Ectodermal cell (in vitro differentiated cells): ENCODE measurements around the gene PCDH12.

Experiments used
- H3K27ac ChIP-seq: 2 replicates; pipeline ENCODE4 v1.7.0; 2013; ENCODE audit warnings: mild to moderate bottlenecking, low read depth, low read length; ENCODE audit not compliant: insufficient read depth, poor library complexity, severe bottlenecking
- H3K27me3 ChIP-seq: 2 replicates; pipeline ENCODE4 v1.7.0; 2013; ENCODE audit warnings: mild to moderate bottlenecking, low read length; ENCODE audit not compliant: insufficient read depth, control insufficient read depth, poor library complexity, severe bottlenecking
- H3K36me3 ChIP-seq: one replicate; pipeline ENCODE4 v1.7.0; 2013; ENCODE audit warnings: low read length; ENCODE audit not compliant: control insufficient read depth, insufficient read depth
- H3K4me1 ChIP-seq: one replicate; pipeline ENCODE4 v1.7.0; 2013; ENCODE audit warnings: low read length; ENCODE audit not compliant: control insufficient read depth, insufficient read depth
- H3K4me3 ChIP-seq: 2 replicates; pipeline ENCODE4 v1.7.0; 2013; ENCODE audit warnings: low read depth, low read length, control low read depth; ENCODE audit not compliant: insufficient read depth
- H3K9me3 ChIP-seq: 2 replicates; pipeline ENCODE4 v1.7.0; 2013; ENCODE audit warnings: mild to moderate bottlenecking, low read length, moderate library complexity; ENCODE audit not compliant: control insufficient read depth
- WGBS, 2 experiments: methylation state at CpG; one replicate each; pipeline ENCODE4 v1.1.7; 2013; ENCODE audit warnings: missing lambda C conversion rate in 2 of 2; 5-methylcytosine and 5-hydroxymethylcytosine counted together

The PCDH12 gene

DNA sequence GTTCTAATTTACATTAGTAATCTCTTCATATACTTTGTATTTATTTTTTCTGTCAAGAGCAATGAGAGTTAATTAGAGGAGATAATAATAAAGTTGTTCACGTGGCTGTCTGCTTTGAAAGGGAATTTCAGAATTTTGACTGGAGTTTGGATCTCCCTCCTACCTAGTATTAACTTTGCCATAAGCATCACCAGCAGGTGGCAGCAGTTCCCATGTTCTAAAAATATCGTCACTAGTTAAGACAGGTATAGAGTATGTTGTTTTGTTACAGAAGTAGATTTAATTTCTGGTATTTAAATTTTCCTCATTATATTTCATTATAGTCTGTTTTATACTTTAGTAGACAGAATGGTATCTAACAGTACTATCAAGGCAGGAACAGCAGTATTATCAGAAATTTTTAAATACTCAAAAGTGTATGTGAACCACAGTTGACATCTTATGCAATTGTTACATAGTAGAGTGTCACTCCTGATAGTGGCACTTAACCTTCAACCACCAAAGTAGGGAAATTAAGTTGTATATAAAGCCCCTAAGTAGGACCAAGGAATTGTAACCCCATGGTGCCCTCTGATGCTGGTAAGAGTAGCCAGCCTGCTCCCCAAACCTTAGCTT, 34.5 kb upstream of the PCDH12 start:
- Histone ChIP-seq H3K9me3 (no peaks in the 10 kb centered on the region), H3K27me3 (no peaks in the 10 kb centered on the region), H3K4me3 (no peak overlapping the region), H3K27ac (no peak overlapping the region), H3K4me1 (no peaks in the 10 kb centered on the region), H3K36me3 (peaks cover 9% of the 10 kb centered on the region)
- WGBS, 2 experiments, result 38% methylated on average over 1 of the region's 2 CpGs; no CpG with 5 or more reads in 1 of the 2 experiments

- Histone ChIP-seq H3K27me3 (no peaks in the 10 kb centered on the region), H3K36me3 (peaks cover 27% of the 10 kb centered on the region), H3K4me1 (no peaks in the 10 kb centered on the region), H3K4me3 (no peak overlapping the region), H3K27ac (no peak overlapping the region), H3K9me3 (no peaks in the 10 kb centered on the region)
- WGBS, 2 experiments, result 0% methylated on average over 1 of the region's 1 CpG; no CpG with 5 or more reads in 1 of the 2 experiments
These were observed 31.7 kb upstream of the PCDH12 start for GRCh38 chr5:141989720-141990119.

- Histone ChIP-seq H3K27ac (no peak overlapping the region), H3K27me3 (no peaks in the 10 kb centered on the region), H3K4me3 (no peak overlapping the region), H3K4me1 (no peaks in the 10 kb centered on the region), H3K36me3 (peaks cover 34% of the 10 kb centered on the region), H3K9me3 (no peaks in the 10 kb centered on the region)
These were observed 28.1 kb upstream of the PCDH12 start for GRCh38 chr5:141986072-141986471.

DNA sequence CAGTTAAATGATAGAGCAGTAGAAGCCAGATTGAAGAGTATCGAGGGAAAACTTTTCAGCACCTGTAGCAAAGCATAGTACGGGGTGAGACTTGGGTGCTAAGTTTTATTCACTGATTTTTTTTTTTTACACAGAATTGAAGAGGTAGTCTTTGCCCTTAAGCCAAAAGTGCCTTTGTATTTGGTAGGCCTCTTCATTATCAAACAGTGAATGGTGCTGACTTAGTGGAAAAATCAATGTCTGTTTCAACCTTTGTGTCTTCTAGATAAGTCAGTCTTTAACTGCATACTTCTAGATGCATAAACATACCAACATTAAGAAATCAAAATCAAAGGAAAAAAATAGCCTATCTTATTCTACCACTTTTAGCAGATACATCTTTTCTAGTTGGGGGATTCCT, 24.6 kb upstream of the PCDH12 start:
- H3K36me3 ChIP-seq, result peaks cover 49% of the 10 kb centered on the region
- no peaks in the 10 kb centered on the region for H3K27me3 ChIP-seq
- H3K9me3 ChIP-seq, result no peaks in the 10 kb centered on the region
- no peak overlapping the region for H3K4me3 ChIP-seq
- WGBS, 2 experiments, result 48 to 53% methylated on average over 2 of the region's 2 CpGs
- no peaks in the 10 kb centered on the region for H3K4me1 ChIP-seq
- H3K27ac ChIP-seq, result no peak overlapping the region

- Histone ChIP-seq H3K4me3 (no peak overlapping the region), H3K9me3 (no peaks in the 10 kb centered on the region), H3K27ac (no peak overlapping the region), H3K36me3 (peaks cover 32% of the 10 kb centered on the region), H3K4me1 (no peaks in the 10 kb centered on the region), H3K27me3 (no peaks in the 10 kb centered on the region)
These were observed 20.4 kb upstream of the PCDH12 start for GRCh38 chr5:141978389-141978788.

DNA sequence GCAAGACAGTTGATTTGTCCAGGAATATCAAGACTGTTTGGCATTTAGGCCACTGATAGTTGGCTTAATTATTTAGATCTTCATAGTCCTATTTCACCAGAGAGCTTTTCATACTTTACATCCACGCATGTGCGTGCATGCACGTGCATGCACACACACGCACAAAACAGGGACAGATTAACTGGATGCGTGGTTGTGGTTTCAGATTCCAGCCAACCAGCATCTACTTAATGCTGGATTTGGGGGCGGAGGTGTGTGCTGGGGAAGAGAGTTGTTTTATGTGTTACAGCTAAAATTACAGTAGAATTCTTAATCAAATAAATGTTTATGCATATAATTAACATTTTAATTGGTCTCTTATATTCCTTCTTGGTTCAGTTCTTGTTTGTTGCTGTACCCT, 18.2 kb upstream of the PCDH12 start:
- no peaks in the 10 kb centered on the region for H3K27me3 ChIP-seq
- no peak overlapping the region for H3K27ac ChIP-seq
- WGBS, 2 experiments, result 89 to 99% methylated on average over 6 of the region's 6 CpGs
- H3K36me3 ChIP-seq, result peaks cover 23% of the 10 kb centered on the region
- no peaks in the 10 kb centered on the region for H3K4me1 ChIP-seq
- no peaks in the 10 kb centered on the region for H3K9me3 ChIP-seq
- no peak overlapping the region for H3K4me3 ChIP-seq

DNA sequence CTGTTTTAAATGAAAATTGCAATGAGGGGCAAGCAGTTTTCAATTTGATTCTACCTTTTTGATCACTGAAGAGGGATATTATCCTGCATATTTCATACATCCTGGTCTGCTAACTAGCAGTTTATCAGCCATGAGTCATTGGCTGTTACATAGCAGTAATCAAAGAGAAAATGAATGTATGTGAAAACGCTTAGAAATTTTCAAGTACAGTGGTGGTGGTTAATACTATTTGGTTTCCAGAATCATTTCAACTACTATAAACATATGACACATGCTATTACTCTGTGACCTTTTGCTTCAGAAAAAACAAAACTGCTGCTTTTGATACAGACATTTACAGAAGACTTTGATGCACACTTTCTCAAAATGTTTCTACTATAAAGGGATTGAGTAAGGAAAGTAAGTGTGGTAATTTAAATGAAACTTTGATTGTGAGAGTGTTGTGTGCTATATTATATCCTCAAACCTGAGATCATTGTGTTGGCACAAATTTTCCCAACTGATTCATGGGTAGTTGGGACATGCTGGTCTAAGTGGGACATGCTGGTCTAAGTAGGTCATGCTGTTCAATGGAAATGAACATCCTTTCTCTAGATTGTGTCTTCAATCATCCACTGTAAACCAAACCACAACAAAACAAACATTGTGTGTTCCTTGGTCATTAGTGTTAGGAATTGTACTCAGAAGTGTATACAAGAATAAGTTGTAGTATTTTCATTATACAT, 16.0 kb upstream of the PCDH12 start:
- H3K4me1 ChIP-seq, result peaks cover 3% of the 10 kb centered on the region
- no peak overlapping the region for H3K27ac ChIP-seq
- WGBS, 2 experiments, result no CpG with 5 or more reads among the region's 1 CpG
- H3K4me3 ChIP-seq, result no peak overlapping the region
- peaks cover 14% of the 10 kb centered on the region for H3K36me3 ChIP-seq
- H3K27me3 ChIP-seq, result no peaks in the 10 kb centered on the region
- no peaks in the 10 kb centered on the region for H3K9me3 ChIP-seq

DNA sequence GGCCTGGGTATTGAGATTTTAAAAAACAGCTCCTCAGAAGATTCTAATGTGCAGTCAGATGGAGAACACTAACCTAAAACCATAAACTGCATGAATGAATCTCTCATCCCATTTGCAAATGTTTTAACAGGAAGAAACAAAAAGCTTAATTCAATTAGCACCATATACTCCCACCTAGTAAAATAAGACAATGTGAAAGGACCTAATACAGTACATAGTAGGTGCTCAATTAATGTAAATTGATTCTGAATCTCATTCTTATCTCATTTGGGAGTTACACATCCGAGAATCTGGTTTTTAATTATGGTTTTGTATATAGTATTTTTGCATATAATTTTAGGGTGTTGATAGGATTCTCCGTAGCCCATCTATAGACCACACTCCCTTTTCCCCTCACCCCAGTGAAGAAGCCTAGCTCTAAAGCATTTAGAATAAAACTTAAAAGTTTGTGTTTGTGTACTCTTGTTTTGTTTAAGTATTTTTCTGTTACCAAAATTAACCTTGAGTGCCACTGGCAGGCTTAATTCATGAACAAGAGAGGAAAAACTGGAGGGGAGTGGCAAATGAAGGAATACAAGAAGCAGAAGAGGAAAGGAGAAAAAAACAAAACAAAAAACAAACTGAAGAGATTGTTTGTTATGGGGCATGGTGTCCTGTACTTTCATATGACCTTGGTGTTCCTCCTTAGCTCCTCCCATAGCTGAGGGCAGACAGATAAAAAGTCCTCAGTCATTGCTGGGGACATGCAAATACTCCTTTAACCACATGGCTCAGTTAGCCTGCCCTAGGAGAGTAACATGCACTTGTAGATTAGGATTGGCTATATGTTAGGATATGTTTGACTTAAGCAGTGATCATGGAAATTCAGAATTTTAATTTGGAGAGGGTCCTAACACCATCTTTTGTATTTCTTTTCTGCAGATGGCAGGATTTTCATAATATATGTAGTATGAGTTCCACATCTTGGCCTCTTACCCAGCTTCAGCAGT, 12.1 kb upstream of the PCDH12 start:
- Histone ChIP-seq H3K4me1 (peaks cover 3% of the 10 kb centered on the region), H3K27me3 (no peaks in the 10 kb centered on the region), H3K9me3 (no peaks in the 10 kb centered on the region), H3K27ac (no peak overlapping the region), H3K36me3 (peaks cover 8% of the 10 kb centered on the region), H3K4me3 (peak overlapping the region; percentile 84)
- WGBS, 2 experiments, result no CpG with 5 or more reads among the region's 2 CpGs

DNA sequence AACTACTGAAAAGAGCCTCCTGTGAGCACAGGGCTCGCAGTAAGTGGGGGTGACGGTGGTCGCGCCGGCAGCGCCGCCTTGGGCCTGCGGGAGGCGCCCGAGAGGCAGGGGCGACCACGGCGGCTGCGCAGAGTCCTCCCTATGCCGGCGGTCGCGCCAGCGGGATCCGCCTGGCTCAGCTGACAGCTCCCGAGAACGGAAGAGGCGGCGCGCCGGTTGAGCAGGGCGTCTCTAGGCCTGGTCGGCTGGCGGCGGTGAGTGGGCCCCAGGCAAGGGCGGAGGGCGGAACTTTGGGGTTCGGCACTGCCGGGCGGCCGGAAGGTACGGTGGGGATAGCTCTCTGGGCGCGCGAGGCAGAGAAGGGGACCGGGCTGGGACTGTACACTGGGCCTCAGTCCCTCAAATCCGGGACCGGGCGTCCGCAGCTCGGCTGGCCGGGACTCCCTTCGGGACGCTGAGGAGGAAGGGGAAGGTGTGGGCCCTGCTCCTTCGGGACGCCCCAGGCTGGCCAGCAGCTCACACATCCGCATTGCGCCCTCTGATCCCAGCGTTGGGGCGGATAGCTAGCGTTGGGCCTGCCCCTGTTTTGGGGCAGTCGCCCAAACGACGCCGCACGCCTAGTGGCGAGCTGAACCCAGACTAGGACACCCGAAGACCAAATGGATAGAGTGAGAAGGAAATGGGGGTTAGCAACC, 11.1 kb upstream of the PCDH12 start, which contains the start of gene RNF14:
RNF14 (plus strand) TSS at position 192 of the 695 bp plus-strand sequence. CDS start 4,484 bp downstream, outside the sequence.
- Histone ChIP-seq H3K9me3 (no peaks in the 10 kb centered on the region), H3K4me3 (peak within 1 kb of the TSS; percentile 84), H3K27ac (peak within 1 kb of the TSS; percentile 72), H3K27me3 (no peaks in the 10 kb centered on the region), H3K36me3 (peaks cover 7% of the 10 kb centered on the region), H3K4me1 (peaks cover 3% of the 10 kb centered on the region)
- 1% methylated on average over 63 of the region's 63 CpGs for WGBS, 2 experiments
